ENCODE results near the gene TBC1D22A.

The TBC1D22A gene

DNA sequence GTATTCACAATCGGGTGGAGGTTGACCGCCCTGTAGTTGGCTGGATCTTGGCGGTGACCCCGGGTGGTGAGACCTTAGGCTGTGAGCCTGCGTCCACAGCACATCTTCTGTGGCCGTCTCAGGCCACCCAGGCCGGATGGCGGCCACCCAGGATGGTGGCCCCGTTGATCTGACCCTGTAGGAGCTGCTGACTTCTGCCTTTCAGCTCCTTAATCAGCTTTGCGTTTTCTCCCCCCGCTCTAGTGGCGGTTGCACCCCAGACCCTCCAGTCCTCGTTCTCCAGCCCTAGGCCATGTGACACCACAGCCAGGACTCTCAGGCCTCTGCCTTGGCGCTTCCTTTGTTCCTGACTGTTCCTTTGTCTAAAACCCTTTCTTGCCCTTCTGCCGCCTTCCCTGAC, 244.0 kb downstream of the TBC1D22A start:
- H3K9ac ChIP-seq (ENCODE audit: low read depth, low read length) = no peak overlapping the region
- no peaks in the 10 kb centered on the region for H3K9me3 ChIP-seq (ENCODE audit: control insufficient read depth, insufficient read depth, low read length)
- H3K36me3 ChIP-seq (ENCODE audit: insufficient read depth, low read length) = no peaks in the 10 kb centered on the region
- H3K4me1 ChIP-seq (ENCODE audit: insufficient read depth, low read length) = no peaks in the 10 kb centered on the region

DNA sequence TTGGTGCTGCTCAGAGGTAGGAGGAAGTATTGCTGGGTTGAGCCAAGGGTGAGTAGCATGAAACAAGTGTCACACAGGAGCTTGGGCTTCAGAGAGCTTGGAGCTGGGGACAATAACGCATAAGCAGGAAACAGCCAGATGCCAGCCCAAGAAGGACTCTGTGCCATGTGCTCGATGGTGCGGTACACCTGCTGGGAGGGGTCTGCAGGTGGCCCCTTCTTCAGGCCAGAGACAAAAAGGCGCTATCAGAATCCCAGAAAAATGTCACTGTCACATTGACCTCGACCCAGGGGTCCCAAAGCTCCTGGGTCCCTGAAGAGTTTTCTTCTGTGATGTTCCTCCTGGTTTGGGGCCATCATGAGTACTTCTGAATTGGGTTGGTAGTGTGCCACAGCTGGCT, 244.4 kb downstream of the TBC1D22A start:
- Histone ChIP-seq H3K9me3 (ENCODE audit: control insufficient read depth, insufficient read depth, low read length) (no peaks in the 10 kb centered on the region), H3K36me3 (ENCODE audit: insufficient read depth, low read length) (no peaks in the 10 kb centered on the region), H3K4me1 (ENCODE audit: insufficient read depth, low read length) (no peaks in the 10 kb centered on the region)

DNA sequence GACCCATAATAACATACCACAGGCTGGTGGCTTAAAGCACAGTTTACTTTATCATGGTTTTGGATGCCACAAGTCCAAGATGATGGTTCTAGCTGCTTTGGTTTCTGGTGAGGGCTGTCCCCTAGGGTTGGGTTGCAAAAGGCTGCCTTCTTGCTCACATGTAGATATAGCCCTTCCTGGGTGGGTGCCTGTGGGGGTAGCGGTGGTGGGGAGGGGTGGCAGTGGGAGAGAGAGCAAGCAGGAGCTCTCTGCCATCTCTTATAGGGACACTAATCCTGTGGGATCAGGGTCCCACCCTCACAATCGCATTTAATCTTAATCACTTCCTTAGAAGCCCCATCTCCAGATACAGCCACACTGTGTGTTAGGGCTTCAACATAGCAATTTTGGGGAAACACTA, 245.0 kb downstream of the TBC1D22A start:
- no peaks in the 10 kb centered on the region for H3K4me1 ChIP-seq (ENCODE audit: insufficient read depth, low read length)
- no peaks in the 10 kb centered on the region for H3K9me3 ChIP-seq (ENCODE audit: control insufficient read depth, insufficient read depth, low read length)
- H3K9ac ChIP-seq (ENCODE audit: low read depth, low read length) = no peak overlapping the region
- no peaks in the 10 kb centered on the region for H3K36me3 ChIP-seq (ENCODE audit: insufficient read depth, low read length)

More for the DNA sequence above, 244.4 kb downstream of the TBC1D22A start:
- H3K9ac ChIP-seq (ENCODE audit: low read depth, low read length) = no peak overlapping the region

DNA sequence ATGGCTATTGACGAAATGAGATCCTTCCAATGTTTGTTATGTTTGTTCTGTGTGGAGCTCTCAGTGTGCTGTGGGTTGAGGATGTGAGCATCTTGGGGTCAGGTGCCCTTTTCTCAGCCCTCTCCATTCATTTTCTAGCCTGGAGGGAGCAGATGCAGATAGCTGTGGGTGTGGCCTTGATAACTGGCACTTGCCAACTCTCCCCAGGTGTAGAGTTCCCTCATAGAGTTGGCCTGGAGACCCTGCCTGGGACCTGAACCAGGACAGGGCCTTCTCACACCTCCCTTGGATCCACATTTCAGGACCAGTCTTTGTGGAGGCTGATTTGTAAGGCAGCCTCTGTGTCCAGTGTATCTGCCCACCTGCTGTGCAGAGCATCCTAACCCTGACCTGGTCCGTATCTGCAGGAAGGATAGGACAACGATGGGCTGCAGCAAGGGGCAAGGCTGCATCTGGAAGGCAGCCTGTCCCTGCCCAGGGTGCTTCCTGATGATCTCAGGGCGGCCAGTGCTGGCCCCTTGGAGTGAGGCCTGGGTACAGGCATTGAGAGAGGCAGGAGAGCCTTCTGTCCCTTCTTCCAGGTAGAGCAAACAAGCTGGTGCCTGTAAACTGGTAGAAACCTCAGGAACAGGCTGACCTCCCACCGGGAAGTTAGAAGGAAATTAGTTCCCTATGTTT, 245.9 kb downstream of the TBC1D22A start:
- Histone ChIP-seq H3K36me3 (ENCODE audit: insufficient read depth, low read length) (no peaks in the 10 kb centered on the region), H3K9me3 (ENCODE audit: control insufficient read depth, insufficient read depth, low read length) (no peaks in the 10 kb centered on the region), H3K9ac (ENCODE audit: low read depth, low read length) (no peak overlapping the region), H3K4me1 (ENCODE audit: insufficient read depth, low read length) (no peaks in the 10 kb centered on the region)

GRCh38 chr22:47009304-47010101, 247.1 kb downstream of the TBC1D22A start:
- H3K9ac ChIP-seq (ENCODE audit: low read depth, low read length) = no peak overlapping the region
- H3K36me3 ChIP-seq (ENCODE audit: insufficient read depth, low read length) = no peaks in the 10 kb centered on the region
- H3K9me3 ChIP-seq (ENCODE audit: control insufficient read depth, insufficient read depth, low read length) = no peaks in the 10 kb centered on the region
- H3K4me1 ChIP-seq (ENCODE audit: insufficient read depth, low read length) = no peaks in the 10 kb centered on the region

DNA sequence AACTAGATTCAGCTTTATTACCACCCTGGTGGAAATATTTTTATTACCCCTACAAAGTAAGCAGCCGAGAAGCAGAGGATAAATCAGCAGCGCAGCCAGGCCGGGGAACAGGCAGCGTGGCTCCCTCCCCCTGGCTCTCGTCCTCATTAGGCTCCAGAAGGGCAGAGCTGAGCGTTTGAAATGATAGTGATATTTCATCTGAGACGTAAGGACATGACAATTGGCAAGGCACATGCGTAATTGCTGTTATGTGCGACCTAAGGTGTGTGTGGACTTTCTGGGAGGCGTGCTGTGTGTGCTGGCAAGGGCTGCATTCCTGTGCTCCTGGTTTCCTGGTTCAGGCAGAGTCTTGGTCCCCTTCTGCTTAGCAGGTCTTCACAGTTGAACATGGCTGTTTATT, 247.8 kb downstream of the TBC1D22A start:
- H3K9ac ChIP-seq (ENCODE audit: low read depth, low read length) = no peak overlapping the region
- no peaks in the 10 kb centered on the region for H3K9me3 ChIP-seq (ENCODE audit: control insufficient read depth, insufficient read depth, low read length)
- H3K36me3 ChIP-seq (ENCODE audit: insufficient read depth, low read length) = no peaks in the 10 kb centered on the region
- no peaks in the 10 kb centered on the region for H3K4me1 ChIP-seq (ENCODE audit: insufficient read depth, low read length)

- Histone ChIP-seq H3K9ac (ENCODE audit: low read depth, low read length) (no peak overlapping the region), H3K36me3 (ENCODE audit: insufficient read depth, low read length) (no peaks in the 10 kb centered on the region), H3K9me3 (ENCODE audit: control insufficient read depth, insufficient read depth, low read length) (no peaks in the 10 kb centered on the region), H3K4me1 (ENCODE audit: insufficient read depth, low read length) (no peaks in the 10 kb centered on the region)
Measured at GRCh38 chr22:47011131-47011858, 248.8 kb downstream of the TBC1D22A start.

DNA sequence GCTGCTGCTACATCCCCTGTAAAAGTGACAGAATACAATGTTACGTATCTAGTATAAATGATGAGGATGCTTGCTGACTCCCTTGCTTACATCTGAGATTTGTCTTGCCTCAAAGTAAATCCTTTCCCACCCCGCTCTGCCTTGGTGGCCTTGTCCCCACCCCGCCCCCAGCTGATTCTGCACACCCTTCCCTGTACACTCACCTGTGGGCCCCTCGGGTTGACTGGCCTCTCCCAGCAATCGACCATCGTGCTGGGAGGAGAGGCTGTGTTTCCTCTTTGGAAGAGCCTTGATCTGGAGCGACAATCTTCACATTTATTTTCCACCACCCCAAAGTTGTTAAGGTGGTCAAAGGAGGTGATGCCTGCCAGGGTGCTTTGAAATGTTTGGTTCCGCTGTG, 249.4 kb downstream of the TBC1D22A start:
- Histone ChIP-seq H3K36me3 (ENCODE audit: insufficient read depth, low read length) (no peaks in the 10 kb centered on the region), H3K4me1 (ENCODE audit: insufficient read depth, low read length) (no peaks in the 10 kb centered on the region), H3K9ac (ENCODE audit: low read depth, low read length) (no peak overlapping the region), H3K9me3 (ENCODE audit: control insufficient read depth, insufficient read depth, low read length) (no peaks in the 10 kb centered on the region)

GRCh38 chr22:47012589-47013370, 250.3 kb downstream of the TBC1D22A start:
- no peaks in the 10 kb centered on the region for H3K4me1 ChIP-seq (ENCODE audit: insufficient read depth, low read length)
- no peak overlapping the region for H3K9ac ChIP-seq (ENCODE audit: low read depth, low read length)
- no peaks in the 10 kb centered on the region for H3K36me3 ChIP-seq (ENCODE audit: insufficient read depth, low read length)
- no peaks in the 10 kb centered on the region for H3K9me3 ChIP-seq (ENCODE audit: control insufficient read depth, insufficient read depth, low read length)

DNA sequence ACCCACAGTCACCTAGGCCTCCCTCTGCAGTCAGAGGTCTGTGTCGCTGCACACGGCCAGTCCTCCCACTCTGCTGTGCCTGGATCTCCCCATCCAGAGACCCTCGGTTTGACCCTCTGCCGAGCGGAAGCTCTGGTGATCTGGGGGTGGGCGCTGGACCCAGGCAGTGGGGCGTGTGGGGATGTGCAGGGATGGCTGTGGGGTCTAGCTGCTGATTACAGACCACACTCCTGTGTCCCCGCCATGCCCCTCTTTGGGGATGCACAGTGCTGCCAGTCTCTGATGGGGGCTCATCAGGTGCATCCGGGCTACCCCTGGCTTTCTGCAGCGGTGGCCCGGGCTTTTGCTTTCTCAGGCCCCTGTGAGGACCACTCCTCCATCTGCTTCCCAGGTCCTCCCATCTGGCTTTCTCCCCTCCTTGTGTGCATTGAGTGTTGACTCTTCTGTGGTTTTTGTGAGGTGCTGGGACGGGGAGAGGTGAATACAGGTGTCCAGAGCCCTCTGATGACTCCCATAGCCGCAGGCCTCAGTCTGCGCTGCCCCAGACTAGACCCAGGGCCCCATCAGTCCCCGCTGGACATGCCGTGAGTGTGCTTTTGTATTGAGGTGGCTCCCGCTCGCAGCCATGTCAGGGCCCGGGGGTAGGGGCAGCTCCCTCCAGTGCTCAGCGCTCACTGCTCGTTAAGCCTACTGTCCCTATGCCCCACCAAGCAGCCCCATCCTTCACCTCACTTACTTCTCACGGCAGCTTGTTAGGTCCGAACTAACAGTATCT, 251.6 kb downstream of the TBC1D22A start:
- Histone ChIP-seq H3K4me1 (ENCODE audit: insufficient read depth, low read length) (no peaks in the 10 kb centered on the region), H3K9ac (ENCODE audit: low read depth, low read length) (no peak overlapping the region), H3K36me3 (ENCODE audit: insufficient read depth, low read length) (no peaks in the 10 kb centered on the region), H3K9me3 (ENCODE audit: control insufficient read depth, insufficient read depth, low read length) (no peaks in the 10 kb centered on the region)

GRCh38 chr22:47014636-47015345, 252.3 kb downstream of the TBC1D22A start:
- Histone ChIP-seq H3K9me3 (ENCODE audit: control insufficient read depth, insufficient read depth, low read length) (no peaks in the 10 kb centered on the region), H3K9ac (ENCODE audit: low read depth, low read length) (no peak overlapping the region), H3K4me1 (ENCODE audit: insufficient read depth, low read length) (no peaks in the 10 kb centered on the region), H3K36me3 (ENCODE audit: insufficient read depth, low read length) (no peaks in the 10 kb centered on the region)

DNA sequence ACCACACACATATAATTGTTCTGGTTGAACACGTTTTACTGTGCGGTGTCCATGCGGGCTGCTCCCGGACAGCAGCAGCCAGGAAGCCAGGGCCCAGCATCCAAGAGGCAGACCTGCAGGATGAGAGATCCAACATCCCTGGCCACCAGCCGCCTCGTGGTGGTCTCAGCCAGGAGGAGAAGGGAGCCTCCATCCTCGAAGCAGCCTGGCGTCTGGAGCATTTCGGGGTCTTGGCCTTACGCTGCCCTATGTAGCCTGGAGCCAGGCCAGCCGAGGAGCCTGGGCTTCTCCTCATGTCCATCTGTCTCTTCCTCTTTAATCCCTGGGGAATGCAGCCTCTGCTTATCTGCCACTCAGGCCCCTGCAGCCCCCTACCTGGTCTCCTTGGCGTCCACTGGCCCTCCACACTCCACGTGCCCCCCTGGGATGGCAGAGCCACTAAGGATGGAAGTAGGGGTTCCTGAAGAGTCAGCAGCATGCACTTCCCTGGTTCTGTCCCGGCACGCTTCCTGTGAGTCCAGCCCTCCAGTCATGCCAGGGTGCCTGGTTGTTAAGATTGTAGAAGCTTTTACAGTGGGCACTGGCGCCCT, 253.2 kb downstream of the TBC1D22A start:
- peaks cover 3% of the 10 kb centered on the region; the same call in 1 of the 2 replicates for H3K9me3 ChIP-seq (ENCODE audit: control insufficient read depth, insufficient read depth, low read length)
- no peaks in the 10 kb centered on the region for H3K4me1 ChIP-seq (ENCODE audit: insufficient read depth, low read length)
- H3K36me3 ChIP-seq (ENCODE audit: insufficient read depth, low read length) = no peaks in the 10 kb centered on the region

DNA sequence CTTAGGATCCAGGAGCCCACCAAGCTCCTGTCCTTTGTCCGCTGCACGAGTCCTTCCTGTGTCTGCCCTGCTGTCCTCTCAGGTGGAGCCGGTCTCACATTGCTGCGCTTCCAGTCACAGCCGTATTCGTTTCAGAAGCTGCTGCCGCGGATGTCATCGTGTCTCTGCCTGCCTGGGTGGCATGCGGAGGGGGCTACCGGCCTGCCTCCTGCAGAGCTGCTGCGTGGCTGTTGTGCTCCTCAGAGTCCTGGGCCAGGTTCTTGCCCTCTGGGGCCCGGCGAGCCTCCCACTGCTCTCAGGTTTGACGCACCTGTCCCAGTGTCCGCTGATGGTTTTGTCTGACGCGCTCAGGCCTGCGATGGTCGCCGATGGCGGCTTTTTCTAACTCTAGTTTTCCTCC, 254.2 kb downstream of the TBC1D22A start:
- Histone ChIP-seq H3K9ac (ENCODE audit: low read depth, low read length) (no peak overlapping the region), H3K4me1 (ENCODE audit: insufficient read depth, low read length) (no peaks in the 10 kb centered on the region), H3K9me3 (ENCODE audit: control insufficient read depth, insufficient read depth, low read length) (peaks cover 10% of the 10 kb centered on the region), H3K36me3 (ENCODE audit: insufficient read depth, low read length) (no peaks in the 10 kb centered on the region)

More for the DNA sequence above, 253.2 kb downstream of the TBC1D22A start:
- H3K9ac ChIP-seq (ENCODE audit: low read depth, low read length) = no peak overlapping the region

Data from ES-I3 (cell line).